ENCODE results near the gene CDH4. TPM values are rescaled to one million over a fixed set of nuclear protein-coding genes. Genes with fewer than 3 reads are reported as not detected.

The CDH4 gene
- total RNA-seq, 4 donors from 2014 or later: 0.13 to 0.38 (median 0.21) TPM; not detected in 1

DNA sequence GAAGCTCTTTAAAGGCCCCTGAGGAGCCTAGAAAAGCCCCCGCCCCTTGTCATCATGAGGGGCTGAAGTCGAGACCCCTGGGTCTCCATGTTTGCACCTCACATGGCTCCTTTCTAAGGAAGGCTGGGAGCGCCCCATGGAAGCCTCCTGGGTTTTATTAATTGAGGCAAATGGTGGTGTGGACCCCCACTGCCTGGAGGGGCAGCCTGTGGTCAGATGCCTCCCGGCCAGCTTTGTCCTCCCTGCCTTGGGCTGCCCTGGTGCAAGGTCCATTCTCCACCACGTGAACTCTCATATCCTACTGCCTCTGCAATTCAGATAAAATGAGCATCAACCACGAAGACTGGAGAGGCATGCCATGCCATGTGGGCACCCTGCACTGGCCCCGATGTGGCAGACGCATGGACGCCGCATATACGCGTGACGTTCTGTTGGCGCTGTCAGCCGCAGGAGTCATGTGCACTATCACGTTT, 518.1 kb downstream of the CDH4 start:
- Histone ChIP-seq H3K27ac (no peak overlapping the region), H3K27me3 (peaks cover 0 to 23% (median 0%) of the 10 kb centered on the region in 4 donors), H3K4me3 (no peak overlapping the region), H3K9me3 (no peaks in the 10 kb centered on the region), H3K4me1 (no peaks in the 10 kb centered on the region), H3K36me3 (no peaks in the 10 kb centered on the region)
- WGBS, 2 donors: 69 to 98% methylated on average over 2 to 7 of the region's 16 CpGs
- TF ChIP-seq CTCF (IDR thresholded peaks at IDR 0.05): no peak
- TF ChIP-seq POLR2A (IDR thresholded peaks at IDR 0.05): no peak
- intact Hi-C loops (cut with DNase I): no loop called here
- DNase-seq: no peak

DNA sequence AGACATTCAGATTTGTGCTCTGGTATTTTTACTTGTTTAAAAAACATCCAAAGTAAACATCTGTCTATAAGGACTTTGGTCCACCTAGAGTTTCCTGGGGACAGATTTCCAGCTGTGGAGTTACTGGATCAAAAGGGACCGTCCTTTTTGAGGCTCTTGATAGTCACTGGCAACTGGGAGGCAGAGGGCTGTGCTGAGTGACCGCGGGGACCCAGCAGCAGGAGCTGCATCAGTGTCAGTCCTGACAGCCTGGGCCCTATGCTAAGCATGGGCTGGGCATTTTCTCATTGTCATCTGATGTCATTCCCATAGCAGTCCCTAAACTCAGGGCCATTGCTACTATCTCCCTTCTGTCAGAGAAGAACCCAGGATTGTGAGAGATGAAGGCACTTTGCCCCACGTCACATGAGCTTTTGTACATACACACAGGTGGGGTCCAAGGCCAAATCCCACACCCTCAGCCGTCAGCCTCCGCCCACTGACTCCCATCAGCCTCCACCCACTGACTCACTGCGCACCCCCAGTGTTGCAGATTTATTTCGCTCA, 519.8 kb downstream of the CDH4 start:
- Histone ChIP-seq H3K27me3 (peaks cover 0 to 10% (median 0%) of the 10 kb centered on the region in 4 donors), H3K9me3 (no peaks in the 10 kb centered on the region), H3K27ac (no peak overlapping the region), H3K4me1 (no peaks in the 10 kb centered on the region), H3K36me3 (no peaks in the 10 kb centered on the region), H3K4me3 (no peak overlapping the region)
- intact Hi-C loops (cut with DNase I): no loop called here
- DNase-seq: no peak
- TF ChIP-seq CTCF (IDR thresholded peaks at IDR 0.05) (no peak), POLR2A (IDR thresholded peaks at IDR 0.05) (no peak)
- 75 to 76% methylated on average over 6 to 8 of the region's 8 CpGs for WGBS, 2 donors

DNA sequence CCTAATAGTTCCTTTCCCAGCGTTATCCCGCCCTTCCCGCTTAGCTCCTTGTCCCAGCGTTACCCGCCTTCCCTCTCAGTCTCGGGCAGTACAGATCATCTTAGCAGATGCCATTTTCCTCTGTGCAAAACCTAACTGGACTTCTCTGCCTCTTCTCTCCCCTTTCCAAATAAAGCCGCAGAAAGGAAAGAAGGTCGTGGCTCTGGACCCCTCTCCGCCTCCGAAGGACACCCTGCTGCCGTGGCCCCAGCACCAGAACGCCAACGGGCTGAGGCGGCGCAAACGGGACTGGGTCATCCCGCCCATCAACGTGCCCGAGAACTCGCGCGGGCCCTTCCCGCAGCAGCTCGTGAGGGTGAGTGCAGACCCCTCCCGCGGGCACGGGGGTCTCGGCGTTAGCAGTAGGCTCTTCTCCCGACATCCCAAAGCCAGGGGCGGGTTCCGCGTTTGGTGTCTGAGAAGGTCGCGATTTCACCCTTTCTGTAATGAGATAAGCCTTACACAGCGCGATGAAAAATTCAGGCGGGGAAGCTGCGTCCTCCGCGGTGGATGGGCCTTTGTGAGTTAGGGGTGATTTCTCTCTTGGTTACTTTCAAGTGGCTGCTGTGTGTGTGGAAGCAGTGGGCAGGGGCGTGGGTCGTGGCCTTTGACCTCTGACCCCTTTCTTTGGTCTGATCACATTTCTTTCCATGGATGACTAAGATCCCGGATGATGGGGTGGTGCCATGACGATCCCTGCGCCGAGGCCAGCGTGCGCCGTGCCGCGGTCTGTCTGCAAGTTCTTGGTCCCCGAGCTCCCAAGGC, 521.0 kb downstream of the CDH4 start:
- no peak for TF ChIP-seq POLR2A (IDR thresholded peaks at IDR 0.05)
- intact Hi-C loops (cut with DNase I): no loop called here
- no peak for DNase-seq

GRCh38 chr20:61773926-61774587, 522.0 kb downstream of the CDH4 start:
- Histone ChIP-seq H3K4me3 (no peak overlapping the region), H3K27me3 (peaks cover 0 to 12% (median 0%) of the 10 kb centered on the region in 4 donors), H3K27ac (no peak overlapping the region), H3K9me3 (no peaks in the 10 kb centered on the region), H3K36me3 (no peaks in the 10 kb centered on the region), H3K4me1 (no peaks in the 10 kb centered on the region)
- intact Hi-C loops (cut with DNase I): no loop called here
- TF ChIP-seq CTCF (IDR thresholded peaks at IDR 0.05) (no peak), POLR2A (IDR thresholded peaks at IDR 0.05) (no peak)
- WGBS, 2 donors: 53 to 63% methylated on average over 10 to 13 of the region's 14 CpGs
- DNase-seq: no peak

More for the DNA sequence above, 521.0 kb downstream of the CDH4 start:
- no peak overlapping the region for H3K27ac ChIP-seq
- H3K27me3 ChIP-seq: peaks cover 0 to 10% (median 0%) of the 10 kb centered on the region in 4 donors
- no peaks in the 10 kb centered on the region for H3K4me1 ChIP-seq
- WGBS, 2 donors: 81 to 85% methylated on average over 23 to 24 of the region's 53 CpGs
- no peaks in the 10 kb centered on the region for H3K9me3 ChIP-seq
- H3K36me3 ChIP-seq: no peaks in the 10 kb centered on the region
- no peak overlapping the region for H3K4me3 ChIP-seq

- H3K9me3 ChIP-seq: no peaks in the 10 kb centered on the region
- no peaks in the 10 kb centered on the region for H3K36me3 ChIP-seq
- H3K4me1 ChIP-seq: no peaks in the 10 kb centered on the region
- no peak for DNase-seq
- peaks cover 0 to 3% (median 0%) of the 10 kb centered on the region in 4 donors for H3K27me3 ChIP-seq
- intact Hi-C loops (cut with DNase I): no loop called here
- no peak overlapping the region for H3K27ac ChIP-seq
- no peak overlapping the region for H3K4me3 ChIP-seq
- WGBS, 2 donors: 50 to 85% methylated on average over 1 to 4 of the region's 4 CpGs
- TF ChIP-seq CTCF (IDR thresholded peaks at IDR 0.05): no peak
- no peak for TF ChIP-seq POLR2A (IDR thresholded peaks at IDR 0.05)
These were observed 523.4 kb downstream of the CDH4 start for GRCh38 chr20:61775423-61775822.
